Stimulated activated CD4-positive, alpha-beta T cell treated with anti-CD3 and anti-CD28 coated beads, Interleukin-2, amount 100 ng/mL, for 24 hours (primary cell): Measurements from ENCODE around the gene DCAF4.

Experiments used
- DNase-seq, 2 donors: peaks; one replicate each; pipeline ENCODE4 v3.0.0-alpha.2; 2020

The DCAF4 gene, protein sequence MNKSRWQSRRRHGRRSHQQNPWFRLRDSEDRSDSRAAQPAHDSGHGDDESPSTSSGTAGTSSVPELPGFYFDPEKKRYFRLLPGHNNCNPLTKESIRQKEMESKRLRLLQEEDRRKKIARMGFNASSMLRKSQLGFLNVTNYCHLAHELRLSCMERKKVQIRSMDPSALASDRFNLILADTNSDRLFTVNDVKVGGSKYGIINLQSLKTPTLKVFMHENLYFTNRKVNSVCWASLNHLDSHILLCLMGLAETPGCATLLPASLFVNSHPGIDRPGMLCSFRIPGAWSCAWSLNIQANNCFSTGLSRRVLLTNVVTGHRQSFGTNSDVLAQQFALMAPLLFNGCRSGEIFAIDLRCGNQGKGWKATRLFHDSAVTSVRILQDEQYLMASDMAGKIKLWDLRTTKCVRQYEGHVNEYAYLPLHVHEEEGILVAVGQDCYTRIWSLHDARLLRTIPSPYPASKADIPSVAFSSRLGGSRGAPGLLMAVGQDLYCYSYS

DNA sequence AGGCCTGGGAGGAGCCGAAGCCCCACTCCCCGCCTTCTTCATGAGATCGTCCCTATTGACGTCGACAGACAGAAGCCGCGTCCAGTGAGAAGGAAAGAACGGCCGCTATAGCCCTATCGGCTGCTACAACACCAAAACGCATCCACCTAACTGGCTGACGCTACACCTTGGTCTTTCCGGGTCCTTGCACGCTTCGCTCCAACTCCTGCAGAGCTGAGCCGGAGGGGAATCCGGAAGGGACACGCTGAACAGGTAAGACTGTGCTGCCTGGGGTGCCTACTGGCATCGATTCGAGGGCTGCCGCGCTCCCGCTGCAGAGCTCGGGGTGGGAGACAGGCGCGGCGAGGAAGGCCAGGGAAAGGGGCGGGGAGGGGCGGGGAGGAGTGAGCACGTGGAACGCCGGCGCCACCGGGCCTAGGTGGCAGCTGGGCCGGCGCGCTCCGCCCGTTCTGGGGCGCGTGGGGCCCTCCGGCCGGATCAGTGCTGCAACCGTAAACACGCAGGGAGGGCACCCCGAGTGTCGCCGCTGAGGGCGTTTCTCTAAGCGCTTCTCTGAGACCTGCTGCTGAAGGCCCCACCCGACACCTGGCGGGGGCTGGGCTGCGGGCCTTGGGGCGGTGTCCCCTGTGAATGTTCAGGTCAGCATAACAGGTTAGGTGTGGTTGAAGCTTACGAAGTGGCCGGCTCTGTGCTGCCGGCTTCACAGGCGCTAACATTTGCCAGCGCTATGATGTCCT lies at the start of gene DCAF4:
Gene DCAF4 (plus strand): TSS at position 173 of the 737 bp plus-strand sequence. CDS start 11,515 bp downstream, outside the sequence.
- peak; percentile 93 to 94 for DNase-seq

DNA sequence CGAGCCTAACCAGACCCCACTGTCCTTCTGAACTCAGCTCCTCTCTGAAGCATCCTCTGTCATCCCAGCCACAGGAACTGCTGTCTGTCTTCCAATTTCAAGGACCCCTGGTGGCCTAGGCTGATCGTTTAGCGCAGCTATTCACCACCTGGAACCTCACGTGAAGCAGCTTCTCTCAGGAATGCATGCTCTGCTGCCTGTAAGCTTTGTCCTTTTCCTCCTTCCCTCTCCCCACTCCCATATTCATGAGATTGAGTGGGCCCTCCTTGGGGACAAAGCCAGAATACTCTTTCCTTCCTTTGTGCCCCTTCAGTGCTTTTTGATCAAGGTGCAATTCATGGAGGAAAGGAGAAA lies 49.6 kb upstream of the DCAF4 start:
- no peak for DNase-seq

DNA sequence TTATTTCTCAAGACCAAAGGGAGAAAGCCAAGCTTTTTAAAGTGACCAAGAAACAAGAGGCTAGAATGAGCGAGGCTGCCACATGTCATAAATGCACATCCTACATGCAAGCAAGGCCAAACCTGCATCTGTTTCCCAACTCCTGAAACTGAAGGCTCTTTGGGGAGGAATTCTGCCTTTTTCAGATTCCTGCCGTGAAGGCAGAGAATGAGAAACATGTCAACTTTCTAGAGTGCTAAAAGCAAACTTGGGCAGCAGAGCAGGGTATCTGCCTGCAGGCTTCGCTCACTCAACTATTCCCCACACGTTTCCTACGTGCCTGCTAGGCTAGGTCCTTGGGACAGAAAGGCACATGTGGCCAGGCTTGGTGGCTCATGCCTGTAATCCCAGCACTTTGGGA lies 47.5 kb upstream of the DCAF4 start:
- no peak for DNase-seq

DNA sequence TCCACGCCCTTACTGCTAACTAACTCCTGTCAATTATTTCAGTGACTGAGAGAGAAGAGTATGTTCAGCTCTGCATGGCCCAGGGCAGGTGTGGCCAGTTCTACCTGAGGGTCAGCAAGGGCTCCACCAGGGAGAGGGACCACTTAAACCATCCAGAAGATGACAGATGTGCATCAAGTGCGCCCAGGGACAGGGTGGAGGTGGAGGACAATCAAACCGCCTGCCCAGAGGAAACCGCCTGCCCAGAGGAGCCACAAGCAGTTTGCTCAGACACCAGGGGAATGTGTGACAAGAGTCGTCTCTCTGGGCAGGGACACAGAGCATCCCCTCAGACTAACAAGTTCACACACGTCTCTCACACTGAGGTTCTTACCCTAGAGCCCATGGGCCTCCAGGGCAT lies 46.8 kb upstream of the DCAF4 start:
- DNase-seq: no peak

DNA sequence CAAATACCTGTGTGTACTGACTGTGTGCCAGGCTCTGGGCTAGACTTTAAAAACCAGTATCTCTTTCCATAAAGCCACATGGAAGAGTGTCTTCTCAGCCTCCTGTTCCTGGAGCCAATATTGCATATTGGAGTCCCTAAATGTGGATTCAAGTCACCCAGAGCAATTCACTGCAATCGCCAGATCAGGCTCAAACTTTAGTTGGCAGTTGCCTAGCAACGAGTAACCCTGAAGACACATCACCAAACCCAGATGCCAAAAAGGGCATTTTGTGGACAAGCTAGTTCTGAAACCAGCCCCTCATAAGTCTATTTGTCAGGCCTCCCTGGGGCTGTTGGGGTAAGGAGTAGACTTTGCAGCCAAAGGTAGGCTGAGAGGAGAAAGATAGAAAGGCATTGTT lies 46.1 kb upstream of the DCAF4 start:
- DNase-seq: no peak

DNA sequence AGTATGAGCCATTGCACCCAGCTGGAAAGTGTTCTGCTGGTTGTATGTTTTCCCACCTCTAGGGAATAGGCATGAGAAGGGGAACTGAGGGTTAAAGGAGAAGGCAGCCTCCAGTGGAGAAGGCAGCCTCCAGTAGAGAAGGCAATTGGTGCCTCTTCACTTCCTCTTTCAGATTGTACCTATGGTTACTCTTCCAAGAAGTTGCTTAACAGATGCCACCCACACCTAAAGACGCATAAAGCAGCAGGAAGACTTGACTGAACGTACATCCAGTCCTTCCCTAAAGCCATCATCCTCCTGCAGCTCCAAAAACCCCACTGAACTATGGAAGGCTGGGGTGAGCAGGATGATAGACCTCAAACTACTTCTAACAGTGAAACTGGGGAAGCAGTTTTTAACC lies 45.4 kb upstream of the DCAF4 start:
- no peak for DNase-seq

DNA sequence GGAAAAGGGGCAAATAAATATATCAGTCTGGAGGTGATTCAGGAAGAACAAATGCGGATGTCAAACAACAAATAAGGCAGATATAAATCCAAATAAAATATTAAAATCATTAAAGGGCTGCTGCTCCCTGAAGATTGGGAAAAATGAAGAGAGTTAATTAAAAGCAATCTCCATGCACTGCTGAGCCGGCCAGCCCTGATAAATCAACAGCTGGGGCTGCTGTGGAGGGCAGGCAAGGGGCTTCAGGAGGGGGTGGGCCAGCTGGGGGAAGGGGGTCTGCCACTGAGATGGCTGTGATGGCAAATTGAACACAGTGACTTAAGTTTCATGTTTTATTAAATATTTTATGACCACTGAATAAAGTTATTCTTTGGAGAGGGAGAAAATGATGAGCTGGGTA lies 44.7 kb upstream of the DCAF4 start:
- DNase-seq: no peak

DNA sequence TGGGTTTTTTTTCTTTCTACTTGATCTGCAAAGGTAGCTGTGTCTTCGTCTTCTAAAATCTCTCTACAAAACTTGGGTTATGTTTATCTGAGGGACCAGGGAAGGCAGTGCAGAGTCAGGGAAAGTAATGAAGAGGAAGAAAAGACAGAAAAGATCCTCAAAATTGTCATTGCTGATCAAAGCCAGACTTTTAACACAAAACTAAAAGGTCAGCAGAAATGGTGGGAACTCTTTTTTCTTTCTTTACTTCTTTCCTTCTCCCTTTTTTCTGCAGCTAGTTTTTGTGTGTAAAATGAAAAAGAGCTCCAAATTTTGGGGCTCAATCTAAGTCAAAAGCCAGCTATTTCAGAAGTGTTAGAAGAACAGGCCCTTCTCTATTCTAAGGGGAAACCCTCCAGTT lies 44.2 kb upstream of the DCAF4 start:
- no peak for DNase-seq

DNA sequence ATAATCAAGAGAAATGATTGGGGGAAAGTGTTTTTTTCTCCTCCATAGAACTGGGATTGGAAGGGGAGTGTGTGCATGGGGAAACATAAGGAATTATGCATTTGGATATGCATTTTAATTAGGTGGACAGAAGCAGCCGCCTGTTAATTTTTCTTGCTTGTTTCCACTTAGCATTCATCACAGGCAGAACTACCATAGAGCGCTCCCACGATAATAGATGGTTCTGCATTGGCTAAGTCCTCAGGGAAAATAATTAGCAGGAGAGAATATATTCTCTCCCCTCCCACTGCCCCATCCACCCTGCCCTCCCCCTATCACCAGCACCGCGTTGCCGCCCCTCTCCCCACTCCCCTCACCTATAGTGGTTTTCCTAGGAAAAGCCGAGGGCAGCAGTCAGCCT lies 43.8 kb upstream of the DCAF4 start:
- DNase-seq: no peak

DNA sequence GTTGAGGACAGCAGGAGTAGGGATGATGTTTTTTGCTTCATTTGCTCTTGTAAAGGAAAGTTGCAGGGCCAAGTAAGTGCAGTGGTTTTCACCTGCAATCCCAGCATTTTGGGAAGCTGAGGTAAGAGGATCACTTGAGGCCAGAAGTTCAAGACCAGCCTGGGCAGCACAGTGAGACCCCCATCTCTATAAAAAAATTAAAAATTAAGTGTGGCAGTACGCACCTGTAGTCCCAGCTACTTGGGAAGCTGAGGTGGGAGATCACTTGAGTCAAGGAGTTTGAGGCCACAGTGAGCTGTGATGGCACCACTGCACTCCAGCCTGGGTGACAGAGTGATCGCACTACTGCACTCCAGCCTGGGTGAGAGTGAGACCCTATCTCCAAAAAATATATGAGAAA lies 43.2 kb upstream of the DCAF4 start:
- no peak for DNase-seq

DNA sequence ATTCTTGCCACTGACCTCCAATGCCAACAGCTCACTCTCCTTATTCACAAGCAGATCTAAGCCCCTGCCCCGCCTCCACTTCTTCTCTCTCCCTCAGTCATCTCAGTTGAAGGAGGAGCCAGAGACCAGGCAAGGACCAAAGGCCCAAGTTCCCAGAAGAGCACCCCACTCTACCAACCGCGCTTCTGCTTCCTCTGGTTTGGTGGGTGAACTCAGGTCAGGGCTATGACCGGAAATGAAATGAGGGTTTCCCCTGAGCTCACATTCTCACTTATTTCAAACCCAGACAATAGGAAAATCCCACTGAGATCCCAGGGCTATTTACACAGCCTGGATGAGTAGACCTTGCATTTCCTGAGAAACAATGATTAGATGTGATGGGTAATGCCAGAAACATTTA lies 42.3 kb upstream of the DCAF4 start:
- DNase-seq: no peak

DNA sequence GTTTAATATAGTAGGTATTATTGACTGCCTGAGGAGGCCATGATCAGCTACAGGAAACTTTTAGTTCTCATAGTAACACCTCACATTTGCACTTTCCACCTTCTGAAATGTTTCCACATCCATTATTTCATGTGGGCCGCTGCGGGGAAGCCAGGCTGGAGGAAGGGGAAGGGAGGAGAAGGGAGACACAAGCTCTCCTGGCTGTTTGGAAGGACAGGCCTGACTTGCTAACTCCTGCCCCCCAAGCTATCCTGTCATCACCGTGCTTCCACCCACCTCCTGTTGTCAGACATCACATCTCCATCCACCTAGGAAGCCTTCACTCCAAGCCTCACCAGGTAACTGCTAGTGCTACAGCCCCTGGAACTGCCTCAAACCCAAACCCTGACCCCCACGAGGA lies 41.9 kb upstream of the DCAF4 start:
- no peak for DNase-seq

DNA sequence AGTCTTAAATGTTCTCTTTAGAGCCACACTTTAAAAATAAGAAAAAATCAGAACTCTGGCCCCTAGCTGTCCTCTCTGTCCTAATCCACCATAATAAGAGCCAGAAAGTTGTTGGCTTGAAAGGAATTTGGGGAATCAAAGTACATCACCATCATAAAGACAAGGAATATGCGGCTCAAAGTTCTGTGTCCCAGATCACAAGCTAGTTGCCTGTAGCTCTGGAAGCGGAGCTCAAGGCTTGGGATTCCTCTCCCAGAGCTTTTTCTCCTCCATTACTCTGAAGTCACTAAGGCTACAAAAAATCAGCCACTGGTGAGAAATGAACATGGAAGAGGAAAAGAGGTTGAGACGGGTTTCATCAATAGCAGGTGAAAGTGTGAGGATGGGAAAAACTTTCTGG lies 38.8 kb upstream of the DCAF4 start:
- no peak for DNase-seq

DNA sequence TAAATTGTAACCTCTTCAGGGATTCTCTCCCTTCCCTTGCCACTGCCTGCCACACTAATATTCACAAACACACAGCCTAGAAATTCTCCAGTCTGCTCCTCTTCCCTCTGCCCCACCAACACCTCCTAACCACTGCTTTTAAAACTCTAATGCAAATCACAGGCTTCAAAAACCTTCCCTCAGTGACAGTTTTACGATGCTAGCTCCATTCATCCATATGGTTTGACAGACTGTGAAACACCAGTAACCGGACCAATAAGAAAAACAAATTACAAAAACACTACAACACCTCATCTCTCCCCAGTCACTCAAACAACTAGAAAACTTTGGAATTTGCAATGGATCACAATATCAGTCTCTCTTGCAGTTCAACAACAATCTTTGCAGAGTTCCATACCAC lies 38.1 kb upstream of the DCAF4 start:
- no peak for DNase-seq

DNA sequence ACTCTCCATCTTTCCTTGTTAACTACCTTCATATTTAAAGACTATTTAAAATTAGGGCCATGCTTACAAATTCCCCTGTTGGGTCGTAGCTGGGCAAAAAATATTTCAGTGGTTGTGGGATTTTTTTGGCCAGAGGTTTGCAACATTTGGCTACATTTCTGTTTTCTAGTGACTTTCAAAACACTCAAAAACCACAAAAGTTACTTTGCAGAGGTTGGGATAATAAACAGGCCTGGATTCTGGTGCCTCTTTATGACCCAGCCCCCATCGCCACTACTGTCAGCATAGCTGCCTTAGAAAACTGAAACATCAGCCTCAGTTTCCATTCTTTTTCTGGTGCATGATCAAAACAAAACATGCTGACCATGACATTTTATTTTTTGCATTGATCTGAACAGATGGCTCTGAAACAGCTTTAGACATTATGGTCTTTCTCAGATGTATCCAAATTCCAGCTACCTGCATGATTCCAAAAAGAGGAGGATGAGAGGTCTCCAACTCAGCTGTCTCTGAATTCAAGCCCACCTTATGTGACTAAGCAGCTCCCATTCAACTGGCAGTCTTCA lies 37.5 kb upstream of the DCAF4 start:
- no peak for DNase-seq

DNA sequence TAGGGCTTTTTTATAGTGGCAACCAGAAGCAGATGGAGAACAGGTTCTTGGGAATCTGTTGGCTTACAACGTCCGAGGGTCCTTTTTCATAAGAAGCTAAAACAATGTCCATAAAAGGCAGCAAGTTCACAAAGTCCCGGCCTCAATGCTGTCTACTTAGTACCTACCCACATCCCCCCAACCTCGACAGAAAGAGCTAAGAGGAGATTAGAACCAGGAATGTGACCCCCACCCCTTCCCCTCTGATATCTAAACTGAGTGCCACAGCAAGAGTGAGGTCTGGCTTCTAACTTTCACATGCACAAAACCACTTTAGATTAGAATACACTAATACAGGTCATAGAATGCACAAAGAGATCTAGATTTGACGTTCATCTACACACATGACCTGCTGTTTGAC lies 36.9 kb upstream of the DCAF4 start:
- no peak for DNase-seq

DNA sequence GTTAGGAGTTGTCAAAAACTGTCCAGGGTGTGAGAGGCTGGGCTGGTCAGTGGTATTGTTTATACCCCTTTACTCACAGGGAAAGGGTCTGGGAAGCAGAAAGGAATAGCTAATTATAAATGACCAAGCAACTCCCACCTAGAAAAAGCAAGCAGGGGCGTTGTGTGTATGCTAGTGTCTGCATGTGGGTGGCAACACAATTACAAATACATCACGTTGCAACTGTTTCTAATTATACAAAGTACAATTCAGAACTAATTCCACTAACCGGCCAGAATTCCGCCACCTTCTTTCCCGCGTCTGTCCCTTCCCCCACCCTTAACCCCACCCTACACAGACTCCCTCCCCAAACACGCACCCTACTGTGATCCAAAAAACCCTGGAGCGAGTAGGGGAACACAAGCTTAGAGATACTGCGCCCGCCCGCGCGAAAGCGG lies 34.6 kb upstream of the DCAF4 start:
- DNase-seq: no peak

DNA sequence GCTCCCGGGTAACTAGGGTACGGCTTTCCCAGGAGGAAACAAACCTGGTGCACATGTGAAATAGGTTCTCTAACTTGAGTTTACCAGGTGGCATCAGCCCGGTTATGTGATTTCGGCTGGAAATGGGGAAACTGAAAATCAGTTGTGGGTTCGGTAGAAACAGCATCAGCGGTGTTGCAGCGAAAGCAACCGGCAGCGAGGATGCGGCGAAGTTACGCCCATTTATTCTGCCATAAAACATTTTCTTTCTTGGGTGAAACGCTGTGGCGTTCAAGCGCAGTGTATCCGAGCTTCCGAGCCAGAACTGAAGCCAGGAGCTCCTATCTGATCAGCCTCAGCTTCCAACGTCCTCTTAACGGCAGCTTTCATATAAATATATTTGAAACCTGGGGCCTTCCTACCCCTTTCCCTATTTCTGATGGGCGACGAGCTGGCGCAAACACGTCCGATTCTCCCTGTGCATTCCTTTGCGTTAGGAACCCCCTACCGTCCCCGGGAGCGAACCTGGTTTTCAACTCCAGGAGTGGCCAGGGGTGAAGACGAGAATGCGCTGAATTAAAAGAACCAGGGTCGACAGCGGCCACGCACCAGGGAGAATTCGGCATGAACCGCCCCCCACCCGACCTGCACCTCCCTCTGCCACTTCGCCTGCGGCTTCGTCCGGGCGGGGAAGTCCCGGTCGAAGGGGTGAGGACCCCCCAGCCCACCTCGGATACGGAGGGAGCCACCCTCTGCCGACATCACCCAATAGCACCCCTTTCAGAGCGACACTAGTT lies 34.0 kb upstream of the DCAF4 start:
- DNase-seq: peak; percentile 30 to 35

DNA sequence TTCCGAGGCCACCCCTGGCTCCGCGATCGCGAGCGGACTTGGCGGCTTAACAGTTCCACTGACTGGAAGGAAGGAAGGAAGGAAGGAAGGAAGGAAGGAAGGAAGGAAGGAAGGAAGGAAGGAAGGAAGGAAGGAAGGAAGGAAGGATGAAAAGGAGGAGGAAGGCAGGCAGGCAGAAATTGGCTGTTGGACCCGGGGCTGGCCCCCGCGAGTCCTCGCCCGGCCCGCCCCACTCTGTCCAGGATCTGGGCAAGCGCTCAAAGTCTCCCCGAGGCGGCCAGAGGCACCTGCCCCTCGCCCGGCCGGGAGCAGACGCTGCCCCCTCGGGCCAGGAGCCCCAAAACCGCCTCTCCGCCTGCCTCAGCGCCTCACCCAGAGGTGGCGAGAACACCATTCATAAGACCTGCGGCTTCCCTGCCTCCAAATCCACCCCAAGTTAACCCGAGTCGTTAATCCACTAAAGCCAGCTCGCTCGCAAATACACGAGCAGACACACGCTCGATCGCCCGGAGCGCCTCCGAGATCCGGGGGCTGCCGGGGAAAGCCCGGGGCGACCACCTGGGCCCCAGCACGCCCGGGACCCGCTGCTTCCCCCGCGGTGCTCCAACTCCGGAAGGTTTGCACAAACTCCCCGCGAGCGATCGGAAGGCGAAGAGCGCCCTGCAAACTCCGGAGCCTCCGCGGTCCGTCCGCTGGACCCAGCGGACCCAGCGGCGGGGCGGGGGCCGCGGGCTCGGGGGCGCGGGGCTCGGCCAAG lies 33.2 kb upstream of the DCAF4 start:
- peak; percentile 30 to 36 for DNase-seq

DNA sequence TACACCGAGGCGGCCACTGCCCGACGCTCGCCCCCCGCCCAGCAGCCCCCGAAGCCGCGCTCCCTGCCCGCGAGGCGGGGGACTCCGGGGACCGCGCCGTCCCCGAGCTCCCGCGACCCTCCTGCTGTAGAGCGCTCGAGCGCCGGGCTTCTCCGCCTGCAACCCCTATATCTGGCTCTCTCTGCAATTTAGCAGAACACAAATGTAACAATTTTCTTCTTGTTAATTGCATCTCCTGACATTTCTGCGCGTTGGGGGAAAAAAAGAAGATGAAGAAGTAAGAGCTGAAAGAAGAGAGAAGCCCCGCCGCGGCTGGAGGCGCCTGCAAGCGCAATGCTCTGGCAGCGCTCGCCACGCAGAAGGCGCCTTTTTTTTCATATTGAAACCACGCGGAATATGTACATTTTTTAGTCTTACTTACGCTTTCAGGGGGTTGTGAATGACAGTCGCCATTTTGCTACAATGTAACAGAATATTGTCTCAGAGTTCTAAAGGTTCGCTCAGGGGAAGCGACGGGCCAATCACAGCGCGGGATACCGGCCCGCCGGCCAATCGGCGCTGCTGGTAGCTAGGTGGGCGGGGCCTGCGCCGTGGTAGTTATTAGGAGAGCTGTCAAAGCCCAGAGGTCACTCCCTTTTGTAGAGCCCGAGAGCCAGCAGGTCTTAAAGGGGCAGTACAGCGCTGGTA lies 32.5 kb upstream of the DCAF4 start, which contains the start of gene DPF3:
Gene DPF3 (minus strand): TSS at position 466 of the 687 bp plus-strand sequence. CDS start 13 bp downstream, at position 453.
- peak; percentile 95 to 96 for DNase-seq

DNA sequence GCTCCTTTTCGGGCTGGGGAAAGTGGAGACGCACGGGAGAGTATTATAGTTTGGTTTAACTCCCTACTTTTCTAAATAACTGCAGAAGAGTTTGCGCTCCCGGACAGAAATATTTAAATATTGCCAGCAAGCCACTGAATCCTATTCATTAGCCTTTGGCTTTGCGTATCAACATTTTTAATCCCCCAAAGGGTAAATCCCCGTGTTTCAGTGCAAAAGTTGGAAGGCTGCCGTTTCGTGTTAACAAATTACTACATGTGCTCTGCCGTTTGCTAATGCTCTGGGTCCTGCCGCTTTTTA lies 32.0 kb upstream of the DCAF4 start:
- DNase-seq: no peak
